ENCODE data around the gene SLAMF1.

SLAMF1 gene

GRCh38 chr1:160669276-160669675 lies 22.4 kb upstream of the SLAMF1 start:
- DNase-seq: no peak
- no peak for TF ChIP-seq CTCF (IDR thresholded peaks at IDR 0.05; ENCODE audit: low read depth, low read length)
- Histone ChIP-seq H3K36me3 (no peaks in the 10 kb centered on the region), H3K27me3 (ENCODE audit: insufficient read depth, low read depth, severe bottlenecking) (peaks cover 89% of the 10 kb centered on the region), H3K4me3 (ENCODE audit: low read depth, low read length) (no peak overlapping the region), H3K27ac (no peak overlapping the region), H3K9me3 (ENCODE audit: severe bottlenecking) (no peaks in the 10 kb centered on the region)

DNA sequence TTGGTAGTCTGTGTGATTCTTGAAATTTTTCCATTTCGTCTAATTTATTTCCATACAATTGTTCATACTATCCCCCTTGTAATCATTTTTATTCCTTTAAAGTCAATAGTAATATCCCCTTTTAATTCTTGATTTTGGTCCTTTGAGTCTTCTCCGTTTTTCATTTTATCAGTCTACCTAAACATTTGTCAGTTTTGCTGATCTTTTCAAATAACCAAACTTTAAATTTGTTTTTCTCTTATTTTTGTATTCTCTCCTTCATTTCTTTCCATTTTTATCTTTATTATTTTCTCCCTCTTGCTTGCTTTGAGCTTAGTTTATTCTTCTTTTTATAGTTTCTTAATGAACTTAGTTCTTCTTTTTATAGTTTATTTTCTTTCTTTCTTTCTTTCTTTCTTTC lies 21.1 kb upstream of the SLAMF1 start:
- DNase-seq: no peak
- peaks cover 89% of the 10 kb centered on the region for H3K27me3 ChIP-seq (ENCODE audit: insufficient read depth, low read depth, severe bottlenecking)

DNA sequence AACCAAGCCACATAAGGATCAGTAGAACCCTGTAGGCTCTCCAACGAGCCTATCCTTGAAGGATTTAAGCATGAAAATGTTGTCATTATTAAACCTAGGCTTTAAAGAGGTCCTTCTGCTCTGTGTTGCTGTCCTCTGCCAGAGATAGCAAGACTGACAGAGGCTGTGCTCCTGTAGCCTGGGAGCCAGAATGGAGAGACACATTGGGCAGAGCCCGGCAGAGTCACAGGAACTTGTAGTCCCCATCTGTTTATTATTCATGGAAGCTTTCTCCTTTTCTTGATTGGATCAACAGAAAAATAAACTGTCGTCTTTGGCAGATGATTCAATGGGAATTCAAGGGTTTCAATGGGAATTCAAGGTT lies 19.2 kb upstream of the SLAMF1 start:
- no peak overlapping the region for H3K27ac ChIP-seq
- DNase-seq: no peak
- no peak for TF ChIP-seq CTCF (IDR thresholded peaks at IDR 0.05; ENCODE audit: low read depth, low read length)

More for the DNA sequence above, 21.1 kb upstream of the SLAMF1 start:
- no peaks in the 10 kb centered on the region for H3K36me3 ChIP-seq
- H3K9me3 ChIP-seq (ENCODE audit: severe bottlenecking): no peaks in the 10 kb centered on the region
- no peak overlapping the region for H3K27ac ChIP-seq
- no peak overlapping the region for H3K4me3 ChIP-seq (ENCODE audit: low read depth, low read length)
- no peak for TF ChIP-seq CTCF (IDR thresholded peaks at IDR 0.05; ENCODE audit: low read depth, low read length)

DNA sequence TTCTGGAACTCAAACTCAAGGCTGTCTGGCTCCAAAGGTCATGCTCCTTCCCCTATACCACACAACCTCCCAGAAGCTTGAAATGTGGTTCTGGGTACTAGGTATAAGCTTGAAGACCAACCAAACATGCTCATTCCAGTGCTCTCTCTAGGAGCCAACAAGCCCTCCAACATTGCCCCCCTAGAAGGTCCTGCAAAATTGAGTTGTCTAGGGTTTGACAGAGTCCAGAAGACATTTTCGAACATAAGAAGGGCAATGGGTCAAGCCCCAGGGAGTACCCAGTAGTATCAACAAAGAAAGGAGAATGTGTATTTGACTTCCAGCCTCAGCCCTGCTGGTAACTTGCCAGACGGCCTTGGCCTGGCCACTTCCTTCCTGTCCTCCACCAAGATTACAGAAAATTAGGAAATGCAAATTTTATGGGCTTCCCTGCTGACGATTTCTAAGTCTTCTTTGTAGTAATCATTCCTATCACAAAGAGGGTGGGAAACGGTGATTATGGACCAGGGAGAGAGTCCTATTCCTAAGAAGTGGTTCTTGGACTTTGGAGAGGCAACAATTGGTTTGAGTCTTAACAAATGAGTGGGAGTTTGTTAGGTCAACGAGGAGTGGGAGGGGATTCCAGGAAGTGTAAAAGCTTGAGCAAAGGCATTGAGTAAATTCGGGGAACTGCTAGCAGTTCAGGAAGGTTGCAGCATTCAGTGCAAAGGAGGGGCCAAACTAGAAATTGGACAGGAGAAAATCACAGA lies 18.7 kb upstream of the SLAMF1 start:
- Histone ChIP-seq H3K36me3 (no peaks in the 10 kb centered on the region), H3K27ac (no peak overlapping the region), H3K4me3 (ENCODE audit: low read depth, low read length) (no peak overlapping the region), H3K9me3 (ENCODE audit: severe bottlenecking) (no peaks in the 10 kb centered on the region), H3K27me3 (ENCODE audit: insufficient read depth, low read depth, severe bottlenecking) (peaks cover 81% of the 10 kb centered on the region)
- TF ChIP-seq CTCF (IDR thresholded peaks at IDR 0.05; ENCODE audit: low read depth, low read length): no peak
- no peak for DNase-seq

More for the DNA sequence above, 19.2 kb upstream of the SLAMF1 start:
- Histone ChIP-seq H3K4me3 (ENCODE audit: low read depth, low read length) (no peak overlapping the region), H3K9me3 (ENCODE audit: severe bottlenecking) (no peaks in the 10 kb centered on the region), H3K36me3 (no peaks in the 10 kb centered on the region), H3K27me3 (ENCODE audit: insufficient read depth, low read depth, severe bottlenecking) (peaks cover 85% of the 10 kb centered on the region)

DNA sequence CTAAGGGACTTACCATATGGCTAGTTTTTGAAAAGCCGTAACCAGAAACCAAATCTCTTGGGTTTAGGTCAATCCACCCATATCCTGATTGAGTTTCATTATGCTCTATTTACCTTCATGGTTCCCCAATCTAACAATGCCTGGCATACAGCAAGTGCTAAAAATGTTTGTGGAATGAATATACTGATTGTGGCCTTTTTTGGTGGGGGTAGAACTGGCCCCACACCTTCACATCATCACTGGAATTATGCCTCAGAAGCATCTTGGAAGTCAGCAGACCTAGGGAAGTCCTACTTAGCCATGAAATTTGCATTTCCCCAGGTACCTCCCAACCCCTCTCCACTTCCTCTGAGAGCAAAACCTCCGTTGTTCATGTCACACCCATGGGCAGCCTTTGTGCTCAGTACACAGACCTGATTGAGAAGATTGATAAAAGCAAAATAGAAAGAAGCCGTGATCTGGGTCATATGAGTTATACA lies 17.8 kb upstream of the SLAMF1 start:
- H3K27ac ChIP-seq: no peak overlapping the region
- no peak for TF ChIP-seq CTCF (IDR thresholded peaks at IDR 0.05; ENCODE audit: low read depth, low read length)

GRCh38 chr1:160662910-160663309 lies 16.1 kb upstream of the SLAMF1 start:
- Histone ChIP-seq H3K36me3 (no peaks in the 10 kb centered on the region), H3K9me3 (ENCODE audit: severe bottlenecking) (peaks cover 9% of the 10 kb centered on the region), H3K27ac (no peak overlapping the region), H3K4me3 (ENCODE audit: low read depth, low read length) (no peak overlapping the region), H3K27me3 (ENCODE audit: insufficient read depth, low read depth, severe bottlenecking) (peaks cover 87% of the 10 kb centered on the region)
- no peak for DNase-seq
- no peak for TF ChIP-seq CTCF (IDR thresholded peaks at IDR 0.05; ENCODE audit: low read depth, low read length)

More for the DNA sequence above, 17.8 kb upstream of the SLAMF1 start:
- Histone ChIP-seq H3K36me3 (no peaks in the 10 kb centered on the region), H3K9me3 (ENCODE audit: severe bottlenecking) (peaks cover 2% of the 10 kb centered on the region), H3K27me3 (ENCODE audit: insufficient read depth, low read depth, severe bottlenecking) (peaks cover 84% of the 10 kb centered on the region), H3K4me3 (ENCODE audit: low read depth, low read length) (no peak overlapping the region)
- DNase-seq: no peak
